Mucosa of rectum (tissue), 2 donors: ENCODE measurements around the gene SLC35E1.
"Not testable (repeated sequence)": the region's sequence is repeated elsewhere in the genome, so short reads cannot be mapped to it uniquely, and the experiment has no call there.

Experiments
- H3K27ac ChIP-seq, 2 donors: one replicate each; pipeline ENCODE4 v1.7.0; 2013; ENCODE audit warnings: inconsistent platforms in 2 of 2, low read depth in 2 of 2, low read length in 2 of 2
- H3K27me3 ChIP-seq, 2 donors: one replicate each; pipeline ENCODE4 v1.7.0; 2013; ENCODE audit warnings: low read length in 2 of 2; ENCODE audit not compliant: control insufficient read depth in 2 of 2, insufficient read depth in 2 of 2
- H3K36me3 ChIP-seq, 2 donors: one replicate each; pipeline ENCODE4 v1.7.0; 2013; ENCODE audit warnings: low read length in 2 of 2; ENCODE audit not compliant: control insufficient read depth in 2 of 2, insufficient read depth in 2 of 2
- H3K4me1 ChIP-seq, 2 donors: one replicate each; pipeline ENCODE4 v1.7.0; 2013; ENCODE audit warnings: low read length in 2 of 2, mild to moderate bottlenecking in 1 of 2; ENCODE audit not compliant: control insufficient read depth in 2 of 2, insufficient read depth in 2 of 2
- H3K4me3 ChIP-seq, 2 donors: one replicate each; pipeline ENCODE4 v1.7.0; 2013; ENCODE audit warnings: low read length in 2 of 2
- H3K9ac ChIP-seq, 2 donors: one replicate each; pipeline ENCODE4 v1.7.0; 2013; ENCODE audit warnings: low read length in 2 of 2, low read depth in 1 of 2, mild to moderate bottlenecking in 1 of 2
- H3K9me3 ChIP-seq, 2 donors: one replicate each; pipeline ENCODE4 v1.7.0; 2013; ENCODE audit warnings: low read length in 2 of 2; ENCODE audit not compliant: control insufficient read depth in 2 of 2
- donor health status: healthy.
- donor health status: Normal muscosa, but diverticular disease.

Gene SLC35E1

DNA sequence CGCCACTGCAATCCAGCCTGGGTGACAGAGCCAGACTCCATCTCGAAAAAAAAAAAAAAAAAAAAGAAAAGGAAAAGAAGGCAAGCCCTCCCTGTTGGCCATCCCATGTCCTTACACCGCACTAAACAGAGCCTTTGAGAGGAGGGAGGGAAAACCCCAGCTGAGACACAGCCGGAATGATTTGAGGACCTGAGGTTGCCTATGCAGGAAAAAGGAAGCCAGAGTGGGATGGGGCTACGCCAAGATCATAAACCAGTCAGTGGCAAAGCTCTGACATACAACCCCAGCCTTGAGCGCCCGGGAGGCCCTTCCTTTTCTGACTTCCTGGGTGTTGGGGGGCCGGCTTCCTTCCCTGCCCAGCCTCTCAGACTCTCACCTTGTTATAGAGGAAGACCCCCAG, 17.4 kb downstream of the SLC35E1 start:
- Histone ChIP-seq H3K27me3 (no peaks in the 10 kb centered on the region), H3K4me3 (no peak overlapping the region), H3K36me3 (peaks cover 35 to 43% of the 10 kb centered on the region in 2 donors), H3K27ac (no peak overlapping the region), H3K4me1 (no peaks in the 10 kb centered on the region), H3K9ac (no peak overlapping the region), H3K9me3 (no peaks in the 10 kb centered on the region)

DNA sequence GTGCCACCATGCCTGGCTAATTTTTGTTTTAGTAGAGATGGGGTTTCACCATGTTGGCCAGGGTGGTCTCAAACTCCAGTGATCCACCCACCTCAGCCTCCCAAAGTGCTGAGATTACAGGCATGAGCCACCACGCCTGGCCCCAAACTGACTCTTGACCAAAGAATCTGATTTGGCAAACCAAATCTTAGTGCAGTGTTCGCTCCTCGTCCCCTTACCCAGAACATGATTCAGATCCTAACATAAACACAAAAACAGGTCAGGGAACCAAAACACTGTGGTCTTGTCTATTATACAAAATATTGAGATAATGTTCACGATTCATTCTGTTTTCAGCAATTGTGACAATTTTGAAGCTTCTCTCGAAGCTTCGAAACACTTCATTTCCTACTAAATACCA, 20.3 kb downstream of the SLC35E1 start:
- H3K9ac ChIP-seq, H3K27me3 ChIP-seq, H3K4me1 ChIP-seq, H3K9me3 ChIP-seq, H3K27ac ChIP-seq, H3K4me3 ChIP-seq: not testable (repeated sequence)
- H3K36me3 ChIP-seq = peaks cover 29 to 34% of the 10 kb centered on the region in 2 donors

DNA sequence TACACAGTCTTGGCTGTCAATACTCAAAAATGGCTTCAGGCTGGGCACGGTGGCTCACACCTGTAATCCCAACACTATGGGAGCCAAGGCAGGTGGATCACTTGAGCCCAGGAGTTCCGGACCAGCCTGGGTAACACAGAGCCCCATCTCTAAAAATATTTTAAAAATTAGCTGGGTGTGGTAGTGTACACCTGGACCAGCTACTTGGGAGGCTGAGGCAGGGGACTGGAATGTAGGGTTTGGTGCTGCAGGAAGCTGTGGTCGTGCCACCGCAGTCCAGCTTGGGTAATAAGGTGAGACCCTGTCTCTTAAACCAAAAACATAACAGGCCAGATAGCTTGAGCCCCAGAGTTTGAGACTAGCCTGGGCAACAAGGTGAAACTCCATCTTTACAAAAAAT, 23.3 kb downstream of the SLC35E1 start:
- Histone ChIP-seq H3K27me3 (no peaks in the 10 kb centered on the region), H3K4me1 (no peaks in the 10 kb centered on the region), H3K4me3 (no peak overlapping the region), H3K36me3 (peaks cover 15% of the 10 kb centered on the region in 2 donors), H3K9me3 (no peaks in the 10 kb centered on the region), H3K9ac (no peak overlapping the region), H3K27ac (no peak overlapping the region)

DNA sequence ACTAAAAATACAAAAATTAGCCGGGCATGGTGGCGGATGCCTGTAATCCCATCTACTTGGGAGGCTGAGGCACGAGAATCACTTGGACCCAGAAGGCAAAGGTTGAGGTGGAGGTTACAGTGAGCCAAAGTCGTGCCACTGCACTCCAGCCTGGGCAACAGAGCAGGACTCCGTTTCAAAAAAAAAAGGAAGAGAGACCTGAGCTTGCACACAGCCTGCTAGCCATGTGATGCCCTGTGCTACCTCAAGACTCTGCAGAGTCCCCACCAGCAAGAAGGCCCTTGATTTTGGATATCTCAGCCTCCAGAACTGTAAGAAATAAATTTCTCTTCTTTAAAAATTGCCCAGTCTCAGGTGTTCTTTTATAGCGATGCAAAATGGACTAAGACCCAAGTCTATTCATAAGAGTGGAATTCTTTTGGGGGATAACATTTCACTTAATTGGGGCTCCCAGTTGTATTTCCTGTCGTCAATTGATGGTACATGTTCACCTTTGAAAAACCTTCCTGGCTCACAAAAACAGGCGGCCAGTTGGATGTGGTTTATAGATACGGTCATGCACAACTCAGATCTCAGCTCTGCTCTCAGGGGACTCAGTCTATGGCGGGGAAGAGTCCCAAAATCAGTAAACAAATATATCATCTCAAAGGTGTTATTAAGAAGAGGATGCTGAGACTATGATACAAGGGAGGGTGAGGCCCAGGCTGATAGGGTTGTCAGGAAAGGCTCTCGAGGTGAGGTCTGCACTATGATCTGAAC, 27.6 kb downstream of the SLC35E1 start:
- H3K36me3 ChIP-seq = peaks cover 2 to 3% of the 10 kb centered on the region in 2 donors
- H3K27me3 ChIP-seq = no peaks in the 10 kb centered on the region
- H3K9me3 ChIP-seq = no peaks in the 10 kb centered on the region
- H3K27ac ChIP-seq = no peak overlapping the region
- H3K9ac ChIP-seq = no peak overlapping the region
- peaks cover 17 to 19% of the 10 kb centered on the region in 2 donors for H3K4me1 ChIP-seq
- H3K4me3 ChIP-seq = no peak overlapping the region

DNA sequence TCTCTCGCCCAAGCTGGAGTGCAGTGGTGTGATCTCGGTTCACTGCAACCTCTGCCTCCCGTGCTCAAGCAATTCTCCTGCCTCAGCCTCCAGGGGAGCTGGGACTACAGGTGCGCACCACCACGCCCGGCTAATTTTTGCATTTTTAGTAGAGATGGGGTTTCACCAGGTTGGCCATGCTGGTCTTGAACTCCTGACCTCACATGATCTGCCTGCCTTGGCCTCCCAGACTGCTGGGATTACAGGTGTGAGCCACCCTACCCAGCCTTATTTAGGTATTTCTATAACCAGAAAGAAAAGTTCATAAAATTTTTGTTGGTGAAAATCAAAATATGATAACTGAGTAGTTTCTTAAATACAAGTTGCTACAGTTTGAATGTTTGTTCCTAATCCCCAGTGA, 28.5 kb downstream of the SLC35E1 start:
- H3K9ac ChIP-seq, H3K4me3 ChIP-seq: not testable (repeated sequence)

DNA sequence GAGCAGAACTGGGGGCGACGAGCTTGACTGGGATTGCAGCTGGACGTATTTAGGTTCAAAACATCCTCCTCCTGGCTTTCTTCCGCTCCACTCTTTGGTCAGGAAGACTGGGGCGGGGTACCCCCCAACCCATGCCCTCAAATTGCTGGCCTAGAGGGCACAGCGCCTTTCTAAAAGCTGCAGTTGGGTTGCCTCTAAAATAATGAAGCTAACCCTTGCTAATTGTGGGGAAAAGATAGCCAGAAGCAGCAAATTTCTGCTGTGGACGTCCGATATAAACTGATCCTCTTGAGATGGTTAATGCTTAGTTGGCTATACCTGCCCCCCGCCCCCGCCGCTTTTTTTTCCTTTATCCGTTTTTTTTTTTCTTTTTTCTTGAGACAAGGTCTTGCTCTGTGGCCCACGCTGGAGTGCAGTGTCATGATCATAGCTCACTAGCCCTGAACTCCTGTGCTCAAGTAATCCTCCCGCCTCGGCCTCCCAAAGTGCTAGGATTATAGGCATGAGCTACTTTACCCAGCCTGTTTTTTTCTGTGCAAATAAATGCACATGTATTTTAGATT, 29.2 kb downstream of the SLC35E1 start:
- peak overlapping the region; percentile 64 to 87 for H3K27ac ChIP-seq
- no peaks in the 10 kb centered on the region for H3K27me3 ChIP-seq
- H3K9me3 ChIP-seq = no peaks in the 10 kb centered on the region
- H3K4me1 ChIP-seq = peaks cover 17 to 19% of the 10 kb centered on the region in 2 donors
- H3K36me3 ChIP-seq = peaks cover 5 to 8% of the 10 kb centered on the region in 2 donors
- peak overlapping the region; percentile 85 to 96 for H3K4me3 ChIP-seq
- peak overlapping the region; percentile 92 to 95 for H3K9ac ChIP-seq

More for the DNA sequence above, 28.5 kb downstream of the SLC35E1 start:
- H3K9me3 ChIP-seq, H3K27ac ChIP-seq, H3K36me3 ChIP-seq, H3K27me3 ChIP-seq: not testable (repeated sequence)
- peaks cover 17 to 19% of the 10 kb centered on the region in 2 donors for H3K4me1 ChIP-seq

DNA sequence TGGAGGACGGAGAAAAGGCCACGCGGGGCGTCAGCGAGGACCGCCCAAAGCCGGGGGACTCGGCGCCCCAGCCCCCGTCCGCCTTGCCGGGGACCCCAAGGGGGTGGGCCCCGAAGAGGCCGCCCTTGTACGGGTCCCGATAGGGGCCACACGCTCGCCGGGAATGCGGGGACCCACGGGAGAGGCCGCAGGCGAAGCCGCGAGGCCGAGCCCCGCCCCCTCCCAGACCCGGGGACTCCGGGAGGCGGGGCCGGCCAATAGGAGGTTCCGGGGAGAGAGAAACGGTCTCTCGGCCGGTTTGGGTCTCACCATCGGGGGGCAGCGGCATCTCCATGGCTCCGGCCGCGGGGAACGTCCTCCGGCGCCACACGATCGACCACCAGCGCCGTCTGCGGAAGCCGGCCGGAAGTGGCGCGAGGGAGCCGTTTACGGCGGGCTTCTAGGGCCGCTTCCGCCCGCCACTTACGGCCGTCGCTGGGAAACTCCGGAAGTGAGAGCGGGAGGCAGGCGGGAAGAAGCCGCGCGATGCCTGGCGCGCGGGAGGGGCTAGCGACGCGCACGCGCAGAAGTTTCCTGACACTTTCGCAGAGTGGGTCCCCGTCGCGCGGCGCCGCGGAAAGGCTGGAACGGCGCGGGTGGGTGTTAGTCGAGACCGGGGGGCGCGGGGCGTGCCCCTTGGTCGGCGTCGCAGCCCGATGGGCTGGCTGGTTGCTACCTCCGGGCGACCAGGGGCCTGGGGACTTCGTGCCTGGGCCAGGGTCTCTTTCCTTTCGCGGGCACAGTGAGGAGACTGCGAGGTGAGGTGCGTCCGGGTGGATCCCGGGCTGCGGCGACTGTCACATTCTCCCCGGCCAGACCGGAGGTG, 29.9 kb downstream of the SLC35E1 start, which contains the start of gene CHERP:
Gene CHERP (minus strand): TSS at position 393 of the 865 bp plus-strand sequence. CDS start 59 bp downstream, at position 334.
- Histone ChIP-seq H3K9me3 (no peaks in the 10 kb centered on the region), H3K27ac (peak within 1 kb of the TSS; percentile 64 to 87), H3K9ac (peak within 1 kb of the TSS; percentile 92 to 95), H3K27me3 (no peaks in the 10 kb centered on the region), H3K36me3 (peaks cover 5 to 15% of the 10 kb centered on the region in 2 donors), H3K4me3 (peak within 1 kb of the TSS; percentile 85 to 96), H3K4me1 (peaks cover 17 to 19% of the 10 kb centered on the region in 2 donors)

DNA sequence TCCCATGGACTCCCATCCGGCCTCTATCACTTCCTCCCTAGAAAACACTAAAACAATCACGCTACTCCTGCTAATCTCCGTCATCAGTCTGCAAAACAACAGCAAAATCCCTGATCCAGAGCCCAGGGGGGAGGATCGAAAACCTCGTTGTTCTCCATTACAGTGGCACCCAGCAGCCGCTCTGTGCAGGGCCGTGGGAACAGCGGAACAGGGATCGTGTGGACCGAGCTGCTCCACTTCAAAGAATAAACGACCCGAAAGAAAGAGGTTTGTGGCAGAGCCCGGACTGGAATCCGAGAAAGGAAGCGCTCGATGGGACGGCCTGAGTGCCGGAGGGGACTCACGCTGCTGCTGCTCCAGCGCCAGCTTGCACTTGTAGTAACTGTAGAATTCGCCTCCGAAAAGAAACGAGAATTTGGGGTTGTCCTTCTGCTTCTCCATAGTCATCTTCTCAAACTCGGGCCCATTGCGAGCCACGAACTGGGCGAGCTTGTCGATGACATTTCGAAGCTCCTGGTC, 30.6 kb downstream of the SLC35E1 start:
- Histone ChIP-seq H3K4me1 (peaks cover 17 to 19% of the 10 kb centered on the region in 2 donors), H3K27ac (peak overlapping the region in 1 of 2 donors; percentile 87), H3K9ac (peak overlapping the region; percentile 83 to 92), H3K4me3 (peak overlapping the region; percentile 85 to 96), H3K36me3 (peaks cover 5 to 18% of the 10 kb centered on the region in 2 donors), H3K27me3 (no peaks in the 10 kb centered on the region), H3K9me3 (no peaks in the 10 kb centered on the region)

DNA sequence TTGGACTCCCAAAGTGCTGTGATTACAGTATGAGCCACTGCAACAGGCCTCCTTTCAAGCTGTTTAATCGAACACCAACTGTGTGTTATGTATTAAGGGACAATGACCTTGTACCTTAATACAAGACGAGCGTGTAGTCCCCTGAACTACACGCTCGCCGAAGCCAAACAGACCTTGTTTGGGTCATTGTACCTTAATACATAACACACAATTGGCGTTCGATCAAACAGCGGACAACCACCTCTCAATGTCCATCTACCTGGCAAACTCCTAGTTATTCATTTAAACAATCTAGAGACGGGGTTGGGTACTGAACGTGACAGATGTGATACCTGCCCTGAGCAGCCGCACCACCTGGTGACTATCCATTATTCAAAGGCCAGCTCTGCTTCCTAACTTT, 31.3 kb downstream of the SLC35E1 start:
- no peaks in the 10 kb centered on the region for H3K27me3 ChIP-seq
- peaks cover 11 to 24% of the 10 kb centered on the region in 2 donors for H3K36me3 ChIP-seq
- H3K27ac ChIP-seq = no peak overlapping the region
- peaks cover 17 to 19% of the 10 kb centered on the region in 2 donors for H3K4me1 ChIP-seq
- H3K9me3 ChIP-seq = no peaks in the 10 kb centered on the region
- peak overlapping the region; percentile 83 to 92 for H3K9ac ChIP-seq
- H3K4me3 ChIP-seq = peak overlapping the region; percentile 85 to 96
